SK-N-MC (cell line): Measurements from ENCODE around the gene FSTL4.

Experiments
- DNase-seq: peaks from one replicate; pipeline ENCODE4 v3.0.0-alpha.2; 2011; ENCODE audit warnings: low read depth, low spot score
- H3K27ac ChIP-seq: fragments of 200-600 bp; sonication (generic); 2 replicates; pipeline ENCODE4 v1.5.1; 2016; ENCODE audit warnings: mixed run types
- H3K36me3 ChIP-seq: fragments of 200-600 bp; sonication (generic); 2 replicates; pipeline ENCODE4 v1.6.1; 2017; ENCODE audit warnings: antibody characterized with exemption, low read length, mixed read lengths; ENCODE audit not compliant: insufficient read depth
- H3K4me3 ChIP-seq: fragments of 200-600 bp; sonication (generic); 2 replicates; pipeline ENCODE4 v1.5.1; 2016
- H3K9ac ChIP-seq: fragments of 200-600 bp; sonication (generic); 2 replicates; pipeline ENCODE4 v1.8.0; 2017; ENCODE audit warnings: mixed run types, mixed read lengths; ENCODE audit not compliant: insufficient read length
- H3K9me3 ChIP-seq: fragments of 200-600 bp; sonication (generic); 2 replicates; pipeline ENCODE4 v1.6.1; 2017; ENCODE audit warnings: low read depth, mild to moderate bottlenecking, antibody characterized with exemption, low read length, moderate library complexity, mixed read lengths
- EZH2 ChIP-seq: fragments of 200-600 bp; sonication (generic); IDR thresholded peaks from one replicate; pipeline ENCODE4 v1.6.1; 2017; ENCODE audit warnings: antibody characterized with exemption
- FOXP2 ChIP-seq: optimal IDR thresholded peaks from 2 replicates; pipeline ENCODE3; 2011; ENCODE audit warnings: mild to moderate bottlenecking, moderate library complexity; ENCODE audit not compliant: insufficient read depth; ENCODE audit errors: extremely low read length, control extremely low read depth
- POLR2AphosphoS5 ChIP-seq: IDR thresholded peaks from 2 replicates; pipeline ENCODE4 v1.6.1; 2012; ENCODE audit warnings: mild to moderate bottlenecking, low read depth, low read length, borderline replicate concordance

The FSTL4 gene

GRCh38 chr5:133154274-133155075, 457.9 kb downstream of the FSTL4 start:
- Histone ChIP-seq H3K9ac (no peak overlapping the region), H3K36me3 (no peaks in the 10 kb centered on the region), H3K4me3 (no peak overlapping the region), H3K27ac (no peak overlapping the region), H3K9me3 (no peaks in the 10 kb centered on the region)
- TF ChIP-seq EZH2 (no peak), POLR2AphosphoS5 (no peak), FOXP2 (no peak)
- no peak for DNase-seq

DNA sequence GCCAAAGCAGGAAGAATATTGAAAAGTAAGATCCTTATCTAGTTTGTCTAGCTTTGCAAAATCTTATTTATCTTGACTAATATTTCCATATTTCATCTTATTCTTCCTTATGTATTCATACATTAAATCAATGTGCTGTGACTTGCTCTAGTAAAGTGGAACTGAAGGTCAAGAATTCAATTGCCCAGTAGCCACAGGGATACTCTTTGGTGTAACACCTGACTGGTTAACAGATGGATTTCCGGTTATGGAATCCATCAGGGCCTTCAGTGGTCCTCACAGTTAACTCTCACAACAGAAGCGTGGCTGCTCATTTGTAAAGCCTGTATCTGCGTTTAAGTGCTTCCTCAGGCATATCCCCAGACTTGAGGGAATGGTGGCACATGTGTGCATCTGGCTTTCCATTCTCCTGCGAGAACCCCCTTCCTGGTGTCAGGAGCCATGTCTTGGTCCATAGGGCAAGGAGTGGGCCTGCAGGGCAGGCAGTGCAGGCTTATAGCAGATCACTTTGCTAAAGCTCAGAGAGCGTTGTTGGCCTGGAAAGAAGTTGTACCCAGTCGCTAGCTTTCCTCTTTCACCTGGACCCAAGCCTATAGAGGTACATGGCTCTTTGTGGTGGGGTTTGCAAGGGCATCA, 461.3 kb downstream of the FSTL4 start:
- no peaks in the 10 kb centered on the region for H3K36me3 ChIP-seq
- DNase-seq: no peak
- H3K27ac ChIP-seq: no peak overlapping the region
- H3K9me3 ChIP-seq: no peaks in the 10 kb centered on the region
- H3K4me3 ChIP-seq: no peak overlapping the region
- TF ChIP-seq FOXP2: no peak
- no peak for TF ChIP-seq POLR2AphosphoS5
- no peak for TF ChIP-seq EZH2
- H3K9ac ChIP-seq: no peak overlapping the region

GRCh38 chr5:133149345-133149744, 463.0 kb downstream of the FSTL4 start:
- Histone ChIP-seq H3K4me3 (no peak overlapping the region), H3K9me3 (no peaks in the 10 kb centered on the region), H3K36me3 (no peaks in the 10 kb centered on the region), H3K27ac (no peak overlapping the region), H3K9ac (no peak overlapping the region)
- TF ChIP-seq EZH2: no peak
- DNase-seq: no peak

- H3K9ac ChIP-seq: no peak overlapping the region
- TF ChIP-seq EZH2: no peak
- TF ChIP-seq POLR2AphosphoS5: no peak
- TF ChIP-seq FOXP2: no peak
- H3K36me3 ChIP-seq: no peaks in the 10 kb centered on the region
- no peak overlapping the region for H3K27ac ChIP-seq
- H3K4me3 ChIP-seq: no peak overlapping the region
- H3K9me3 ChIP-seq: no peaks in the 10 kb centered on the region
- no peak for DNase-seq
Measured at GRCh38 chr5:133147815-133148567, 464.4 kb downstream of the FSTL4 start.

DNA sequence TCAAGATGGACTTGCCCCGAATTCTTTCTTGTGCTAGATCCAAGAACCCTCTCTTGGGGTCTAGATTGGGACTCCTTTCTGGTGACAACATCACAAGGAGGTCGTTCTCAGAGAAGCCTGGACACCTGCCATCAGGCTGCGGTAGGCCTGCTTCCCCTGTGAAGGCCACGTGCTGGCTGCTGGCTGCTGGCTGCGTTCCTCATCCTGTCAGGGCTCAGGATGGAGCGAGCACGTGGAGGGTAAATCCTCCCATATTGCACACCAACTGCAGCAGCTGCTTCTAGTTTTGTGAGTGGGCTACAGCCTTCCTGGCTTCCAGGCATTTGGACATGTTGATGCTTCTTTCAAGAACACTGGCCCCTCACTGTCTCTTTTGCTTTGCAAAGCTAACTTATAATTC, 464.9 kb downstream of the FSTL4 start:
- Histone ChIP-seq H3K9me3 (no peaks in the 10 kb centered on the region), H3K4me3 (no peak overlapping the region), H3K27ac (no peak overlapping the region), H3K36me3 (no peaks in the 10 kb centered on the region), H3K9ac (no peak overlapping the region)
- DNase-seq: no peak
- no peak for TF ChIP-seq FOXP2
- no peak for TF ChIP-seq EZH2
- TF ChIP-seq POLR2AphosphoS5: no peak
